Mesodermal cell (in vitro differentiated cells): ENCODE results near the gene CTXND1.

Experiments used
- H3K27ac ChIP-seq: 2 replicates; pipeline ENCODE4 v1.7.0; 2013; ENCODE audit warnings: mild to moderate bottlenecking, low read depth, low read length, moderate library complexity; ENCODE audit not compliant: severe bottlenecking
- H3K36me3 ChIP-seq: 2 replicates; pipeline ENCODE4 v1.7.1; 2013; ENCODE audit warnings: mild to moderate bottlenecking, low read length, moderate library complexity; ENCODE audit not compliant: control insufficient read depth, insufficient read depth
- H3K4me1 ChIP-seq: one replicate; pipeline ENCODE4 v1.7.1; 2013; ENCODE audit warnings: mild to moderate bottlenecking, low read length; ENCODE audit not compliant: insufficient read depth, control insufficient read depth, poor library complexity, severe bottlenecking
- H3K4me3 ChIP-seq: 2 replicates; pipeline ENCODE4 v1.7.0; 2013; ENCODE audit warnings: low read length, control low read depth, mild to moderate bottlenecking; ENCODE audit not compliant: insufficient read depth, poor library complexity, severe bottlenecking; ENCODE audit errors: extremely low read depth
- H3K9me3 ChIP-seq: 2 replicates; pipeline ENCODE4 v1.7.1; 2013; ENCODE audit warnings: mild to moderate bottlenecking, low read length, moderate library complexity; ENCODE audit not compliant: control insufficient read depth
- WGBS, 2 experiments: methylation state at CpG; one replicate each; pipeline ENCODE4 v1.1.5; 2013; ENCODE audit warnings: missing lambda C conversion rate in 2 of 2; ENCODE audit not compliant: insufficient coverage in 2 of 2; 5-methylcytosine and 5-hydroxymethylcytosine counted together

Gene CTXND1

DNA sequence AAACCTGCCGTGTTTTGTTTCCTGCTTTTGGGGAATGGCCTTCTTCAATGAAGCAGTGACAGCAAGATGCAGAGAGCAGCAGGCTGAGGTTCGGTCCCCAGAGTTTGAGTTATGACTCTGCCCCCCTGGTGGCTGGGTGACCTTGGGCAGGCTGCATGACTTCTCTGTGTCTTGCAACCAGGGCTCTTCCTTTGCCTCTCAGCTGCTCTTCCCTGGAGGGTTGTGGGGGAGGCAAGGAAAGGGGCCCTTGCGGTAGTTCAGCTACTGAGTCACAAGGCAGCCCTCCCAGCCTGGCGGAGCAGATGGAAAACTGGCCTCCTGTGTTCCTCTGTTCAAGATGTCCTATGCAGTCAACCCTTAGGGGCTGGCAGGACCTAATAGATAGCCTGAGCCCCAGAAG is 17.1 kb downstream of the CTXND1 start:
- WGBS, 2 experiments: 78 to 87% methylated on average over 3 to 4 of the region's 4 CpGs
- no peaks in the 10 kb centered on the region for H3K36me3 ChIP-seq
- no peaks in the 10 kb centered on the region for H3K9me3 ChIP-seq
- no peak overlapping the region for H3K4me3 ChIP-seq
- H3K4me1 ChIP-seq: no peaks in the 10 kb centered on the region
- H3K27ac ChIP-seq: no peak overlapping the region

DNA sequence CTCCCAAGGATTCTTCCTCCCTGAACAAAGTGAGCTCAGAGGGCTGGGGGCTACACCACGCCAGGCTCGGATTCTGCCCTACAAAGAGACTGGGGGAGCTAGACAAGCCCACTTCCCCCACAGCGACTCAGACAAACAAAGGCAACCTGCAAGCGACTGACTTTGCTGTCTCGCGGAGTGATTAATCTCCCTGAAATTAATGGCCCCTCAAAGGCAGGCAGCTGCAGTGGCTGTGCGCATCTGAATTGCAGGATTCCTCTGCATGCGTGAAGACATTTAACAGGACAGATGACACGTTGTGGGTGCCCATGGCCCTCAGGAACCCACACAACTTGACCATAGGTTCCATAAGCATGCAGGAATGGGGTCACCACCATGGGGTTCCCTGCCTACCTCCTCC is 18.4 kb downstream of the CTXND1 start:
- H3K9me3 ChIP-seq: no peaks in the 10 kb centered on the region
- H3K4me3 ChIP-seq: no peak overlapping the region
- H3K36me3 ChIP-seq: no peaks in the 10 kb centered on the region
- no peak overlapping the region for H3K27ac ChIP-seq
- H3K4me1 ChIP-seq: no peaks in the 10 kb centered on the region
- 64 to 76% methylated on average over 9 of the region's 9 CpGs for WGBS, 2 experiments

DNA sequence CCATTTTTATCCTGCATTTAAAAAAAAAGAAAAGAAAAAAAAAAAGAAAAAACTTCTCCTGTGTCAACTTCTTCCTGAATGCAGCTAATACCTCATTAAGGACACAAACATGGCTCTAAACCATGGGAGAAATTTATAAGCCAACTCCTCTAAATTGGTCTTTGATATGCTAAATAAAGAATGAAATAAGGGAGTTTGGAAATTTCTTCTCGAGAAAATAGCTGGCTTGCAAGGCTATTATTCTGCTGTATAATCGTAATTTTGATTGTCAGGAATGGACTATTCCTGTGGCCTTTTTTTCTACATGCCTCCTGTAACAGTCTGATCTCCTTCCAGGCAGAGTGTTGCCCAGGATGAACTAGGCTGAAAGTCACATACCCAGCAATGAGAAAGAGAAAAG is 20.6 kb downstream of the CTXND1 start:
- no peak overlapping the region for H3K4me3 ChIP-seq
- 79 to 94% methylated on average over 2 of the region's 2 CpGs for WGBS, 2 experiments
- no peaks in the 10 kb centered on the region for H3K4me1 ChIP-seq
- no peak overlapping the region for H3K27ac ChIP-seq
- no peaks in the 10 kb centered on the region for H3K36me3 ChIP-seq
- no peaks in the 10 kb centered on the region for H3K9me3 ChIP-seq

DNA sequence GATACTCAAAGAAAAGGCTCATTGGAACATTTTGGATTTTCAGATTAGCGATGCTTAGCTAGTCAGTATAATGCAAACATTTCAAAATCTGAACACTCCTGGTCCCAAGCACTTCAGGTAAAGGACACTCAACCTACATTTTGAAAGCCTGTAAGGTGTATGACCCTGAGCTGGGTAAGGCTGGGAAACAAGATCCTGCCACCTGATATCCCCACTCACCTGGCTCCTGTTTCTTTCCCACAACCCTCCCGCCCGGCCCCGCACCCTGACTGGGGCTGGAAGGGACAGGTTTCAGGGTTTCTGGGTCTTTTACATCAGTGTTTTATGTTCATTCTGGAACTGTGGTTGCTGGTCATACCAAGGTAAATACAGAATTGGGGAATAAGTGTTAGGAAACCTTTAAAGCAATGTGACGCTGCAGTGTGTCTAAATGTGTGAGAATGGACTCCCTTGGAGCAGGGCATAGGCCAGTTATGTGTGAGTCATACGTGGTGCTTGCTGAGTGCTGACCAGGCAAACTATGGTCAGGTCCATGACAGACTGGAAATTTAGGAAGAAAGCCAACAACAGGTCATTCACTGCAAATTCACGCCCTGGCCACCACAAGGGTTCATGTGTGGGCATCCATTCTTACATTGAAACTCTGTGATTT is 22.9 kb downstream of the CTXND1 start:
- Histone ChIP-seq H3K9me3 (no peaks in the 10 kb centered on the region), H3K36me3 (no peaks in the 10 kb centered on the region), H3K4me1 (no peaks in the 10 kb centered on the region), H3K4me3 (no peak overlapping the region), H3K27ac (no peak overlapping the region)
- 93 to 95% methylated on average over 4 of the region's 7 CpGs for WGBS, 2 experiments

DNA sequence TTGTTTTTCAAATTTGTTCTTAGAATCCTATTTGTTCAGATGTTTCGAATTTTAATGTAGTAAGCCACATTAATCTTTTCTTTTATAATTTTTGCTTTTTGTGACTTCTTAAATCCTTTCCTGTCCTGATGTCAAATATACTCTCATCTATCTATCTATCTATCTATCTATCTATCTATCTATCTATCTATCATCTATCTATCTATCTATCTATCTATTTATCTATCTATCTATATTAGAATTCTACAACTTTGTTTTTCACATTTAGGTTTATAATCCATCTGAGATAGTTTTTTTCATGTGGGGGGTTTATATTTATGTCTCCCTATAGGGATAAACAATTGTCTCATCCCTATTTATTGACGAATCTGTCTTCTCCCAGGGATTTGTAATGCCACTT is 32.1 kb downstream of the CTXND1 start:
- no CpG with 5 or more reads among the region's 2 CpGs for WGBS, 2 experiments
- H3K4me3 ChIP-seq: no peak overlapping the region
- H3K36me3 ChIP-seq: no peaks in the 10 kb centered on the region
- no peaks in the 10 kb centered on the region for H3K9me3 ChIP-seq
- no peaks in the 10 kb centered on the region for H3K4me1 ChIP-seq
- H3K27ac ChIP-seq: no peak overlapping the region

DNA sequence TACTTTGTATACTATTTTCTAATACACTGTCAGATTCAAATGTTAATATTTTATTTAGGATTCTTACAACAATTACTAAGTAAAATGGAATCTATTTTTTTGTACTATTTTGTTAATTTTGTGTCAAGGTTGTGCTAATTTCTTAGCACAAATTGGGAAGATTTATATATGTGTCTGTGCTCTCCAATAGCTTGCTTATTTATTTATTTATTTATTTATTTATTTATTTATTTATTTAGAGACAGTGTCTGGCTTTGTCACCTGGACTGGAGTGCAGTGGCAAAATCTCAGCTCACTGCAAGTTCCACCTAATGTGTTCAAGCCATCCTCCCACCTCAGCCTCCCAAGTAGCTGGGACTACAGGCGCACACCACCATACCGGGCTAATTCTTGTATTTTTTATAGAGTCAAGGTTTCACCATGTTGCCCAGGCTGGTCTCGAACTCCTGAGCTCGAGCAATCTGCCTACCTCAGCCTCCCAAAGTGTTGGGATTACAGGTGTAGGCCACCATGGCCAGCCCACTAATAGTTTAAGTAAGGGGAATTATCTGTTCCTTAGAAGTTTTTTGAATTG is 34.6 kb downstream of the CTXND1 start:
- H3K27ac ChIP-seq: no peak overlapping the region
- no peak overlapping the region for H3K4me3 ChIP-seq
- H3K9me3 ChIP-seq: no peaks in the 10 kb centered on the region
- H3K36me3 ChIP-seq: no peaks in the 10 kb centered on the region
- 86% methylated on average over 2 of the region's 4 CpGs; no CpG with 5 or more reads in 1 of the 2 experiments for WGBS, 2 experiments
- no peaks in the 10 kb centered on the region for H3K4me1 ChIP-seq

DNA sequence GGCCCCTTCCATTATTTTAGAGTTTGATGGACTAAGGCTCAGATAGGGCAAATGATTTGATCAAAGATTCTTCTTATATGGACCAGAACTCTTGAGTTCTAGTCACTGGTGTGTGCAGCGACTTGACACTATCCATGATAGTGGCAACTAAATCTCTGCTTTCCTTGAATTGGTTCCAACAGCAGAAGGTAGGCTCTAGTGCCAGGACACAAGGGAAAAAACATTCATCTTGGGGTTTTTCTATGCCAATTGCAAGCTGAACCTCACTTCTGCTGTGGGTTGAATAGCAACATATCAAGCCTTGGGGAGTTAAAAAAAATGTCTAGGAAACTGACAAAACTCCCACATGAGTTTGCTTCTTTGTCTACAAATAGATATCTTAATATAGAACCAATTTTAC is 35.1 kb downstream of the CTXND1 start:
- Histone ChIP-seq H3K36me3 (no peaks in the 10 kb centered on the region), H3K27ac (no peak overlapping the region), H3K4me3 (no peak overlapping the region), H3K9me3 (no peaks in the 10 kb centered on the region), H3K4me1 (no peaks in the 10 kb centered on the region)
- WGBS, 2 experiments: 67 to 89% methylated on average over 1 of the region's 1 CpG

DNA sequence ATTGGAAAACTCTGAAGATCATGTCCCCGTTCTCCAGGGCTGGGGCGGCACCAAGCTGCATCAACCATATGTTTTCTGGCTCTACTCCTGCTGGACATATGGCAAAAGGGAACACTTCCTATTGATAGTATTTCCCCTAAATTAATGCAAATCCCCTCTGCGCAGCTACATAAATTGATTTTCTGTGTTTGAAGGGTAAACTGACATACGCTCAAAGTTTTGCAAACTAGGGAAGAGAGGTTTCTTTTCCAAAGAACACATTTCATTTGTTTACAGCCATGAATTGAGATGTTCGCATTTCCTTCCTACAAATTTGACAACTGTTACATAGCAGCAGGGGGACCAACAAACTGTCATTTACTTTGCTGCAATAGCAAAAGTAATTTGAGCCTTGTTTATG is 35.9 kb downstream of the CTXND1 start:
- no peak overlapping the region for H3K4me3 ChIP-seq
- no peaks in the 10 kb centered on the region for H3K4me1 ChIP-seq
- H3K9me3 ChIP-seq: no peaks in the 10 kb centered on the region
- no peak overlapping the region for H3K27ac ChIP-seq
- H3K36me3 ChIP-seq: no peaks in the 10 kb centered on the region
- 94 to 96% methylated on average over 2 to 5 of the region's 5 CpGs for WGBS, 2 experiments

DNA sequence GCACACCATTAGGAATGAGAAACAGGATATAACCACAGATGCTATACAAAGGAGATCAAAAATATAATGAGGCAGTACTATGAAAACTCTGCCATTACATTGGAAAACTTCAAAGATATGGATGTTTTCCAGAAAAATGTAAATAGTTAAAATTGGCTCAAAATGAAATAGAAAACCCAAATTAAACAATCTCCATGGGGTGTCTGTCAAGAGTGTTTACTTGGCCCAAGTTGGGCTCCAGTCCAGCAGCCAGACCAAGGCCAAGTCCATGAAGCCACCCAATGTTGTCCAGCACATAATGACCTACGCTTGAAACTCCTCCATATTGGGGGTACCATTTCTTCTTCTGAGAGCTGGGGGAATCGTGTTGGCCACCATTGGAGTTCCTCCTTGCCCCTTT is 37.1 kb downstream of the CTXND1 start:
- Histone ChIP-seq H3K4me1 (no peaks in the 10 kb centered on the region), H3K9me3 (no peaks in the 10 kb centered on the region), H3K4me3 (no peak overlapping the region), H3K27ac (no peak overlapping the region), H3K36me3 (no peaks in the 10 kb centered on the region)
- WGBS, 2 experiments: 100% methylated on average over 2 of the region's 2 CpGs; no CpG with 5 or more reads in 1 of the 2 experiments

DNA sequence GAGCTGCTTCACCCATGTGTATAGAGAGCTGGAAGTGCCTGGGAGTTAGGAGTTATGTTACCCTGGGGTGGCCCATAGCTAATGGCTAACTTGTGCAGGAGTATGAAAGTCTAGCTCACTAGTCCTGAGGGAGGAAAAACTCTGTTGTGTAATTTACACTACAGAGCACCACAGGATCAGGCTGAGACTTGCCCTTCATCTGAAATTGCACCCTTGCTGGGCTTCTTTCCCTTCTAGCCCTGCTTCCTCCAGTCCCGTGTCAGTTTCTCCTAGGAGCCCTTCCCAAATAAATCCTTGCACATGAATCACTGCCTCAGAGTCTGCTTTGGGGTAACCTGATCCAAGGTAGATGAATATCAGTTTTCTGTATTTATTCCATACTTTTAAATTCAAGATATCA is 40.0 kb downstream of the CTXND1 start:
- Histone ChIP-seq H3K9me3 (no peaks in the 10 kb centered on the region), H3K4me3 (no peak overlapping the region), H3K27ac (no peak overlapping the region), H3K36me3 (no peaks in the 10 kb centered on the region), H3K4me1 (no peaks in the 10 kb centered on the region)
- WGBS, 2 experiments: no CpG with 5 or more reads among the region's 1 CpG
